ENCODE data around the gene SYK. TPM values are rescaled to one million over a fixed set of nuclear protein-coding genes. Genes with fewer than 3 reads are reported as not detected.

SYK gene
- total RNA-seq, 1 donor from 2014 or later = 10.7 TPM

DNA sequence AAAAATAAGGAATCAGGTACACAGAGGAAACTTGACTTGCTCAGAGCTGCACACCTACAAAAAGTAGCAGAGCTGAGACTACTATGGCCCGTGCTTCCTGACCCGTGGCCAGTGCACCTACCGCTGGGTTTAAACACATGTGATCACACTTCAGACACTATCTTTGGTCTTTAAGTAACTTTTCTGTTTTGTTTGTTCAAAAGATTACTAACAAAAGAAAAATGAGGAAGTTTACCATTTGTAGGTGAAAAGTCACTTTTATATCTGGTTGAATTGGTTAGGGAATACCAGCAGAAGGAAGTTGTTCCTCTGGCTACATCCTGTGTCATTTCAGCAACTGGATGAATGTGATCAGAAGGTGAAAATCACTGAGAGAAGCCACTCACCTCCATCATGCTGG lies 6.5 kb upstream of the SYK start:
- Mint-ChIP-seq H3K4me1 (ENCODE audit: low read depth, unreplicated experiment) (peaks cover under 1% of the 10 kb centered on the region), H3K27me3 (ENCODE audit: unreplicated experiment) (no peaks in the 10 kb centered on the region), H3K27ac (ENCODE audit: unreplicated experiment) (no peak overlapping the region), H3K36me3 (ENCODE audit: unreplicated experiment) (peaks cover 5% of the 10 kb centered on the region), H3K9me3 (ENCODE audit: unreplicated experiment) (peaks cover 3% of the 10 kb centered on the region), H3K4me3 (ENCODE audit: unreplicated experiment) (no peak overlapping the region)
- DNase-seq = no peak
- TF ChIP-seq, protein P1, sequence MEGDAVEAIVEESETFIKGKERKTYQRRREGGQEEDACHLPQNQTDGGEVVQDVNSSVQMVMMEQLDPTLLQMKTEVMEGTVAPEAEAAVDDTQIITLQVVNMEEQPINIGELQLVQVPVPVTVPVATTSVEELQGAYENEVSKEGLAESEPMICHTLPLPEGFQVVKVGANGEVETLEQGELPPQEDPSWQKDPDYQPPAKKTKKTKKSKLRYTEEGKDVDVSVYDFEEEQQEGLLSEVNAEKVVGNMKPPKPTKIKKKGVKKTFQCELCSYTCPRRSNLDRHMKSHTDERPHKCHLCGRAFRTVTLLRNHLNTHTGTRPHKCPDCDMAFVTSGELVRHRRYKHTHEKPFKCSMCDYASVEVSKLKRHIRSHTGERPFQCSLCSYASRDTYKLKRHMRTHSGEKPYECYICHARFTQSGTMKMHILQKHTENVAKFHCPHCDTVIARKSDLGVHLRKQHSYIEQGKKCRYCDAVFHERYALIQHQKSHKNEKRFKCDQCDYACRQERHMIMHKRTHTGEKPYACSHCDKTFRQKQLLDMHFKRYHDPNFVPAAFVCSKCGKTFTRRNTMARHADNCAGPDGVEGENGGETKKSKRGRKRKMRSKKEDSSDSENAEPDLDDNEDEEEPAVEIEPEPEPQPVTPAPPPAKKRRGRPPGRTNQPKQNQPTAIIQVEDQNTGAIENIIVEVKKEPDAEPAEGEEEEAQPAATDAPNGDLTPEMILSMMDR (IDR thresholded peaks at IDR 0.05; ENCODE audit: partially characterized antibody, unreplicated experiment) = no peak

DNA sequence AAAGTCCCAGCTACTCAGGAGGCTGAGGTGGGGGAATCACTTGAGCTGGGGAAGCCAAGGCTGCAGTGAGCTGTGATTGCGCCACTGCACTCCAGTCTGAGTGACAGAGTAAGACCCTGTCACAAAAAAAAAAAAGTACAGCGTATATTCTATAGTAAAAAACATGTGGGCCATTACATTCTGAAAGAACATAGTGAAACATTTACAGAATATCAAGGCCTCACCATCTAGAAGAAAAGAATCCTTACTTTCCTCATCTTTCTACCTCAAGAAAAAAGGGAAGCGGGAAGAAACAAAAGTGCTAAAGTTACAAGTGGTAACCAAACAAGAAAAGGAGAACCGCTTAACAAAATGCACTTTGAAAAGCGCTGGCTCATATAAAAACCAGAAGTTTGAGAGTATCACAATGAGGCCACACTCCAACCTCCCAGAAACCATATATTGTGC lies 5.7 kb upstream of the SYK start:
- Mint-ChIP-seq H3K36me3 (ENCODE audit: unreplicated experiment) (peaks cover 4% of the 10 kb centered on the region), H3K9me3 (ENCODE audit: unreplicated experiment) (peaks cover 3% of the 10 kb centered on the region), H3K27ac (ENCODE audit: unreplicated experiment) (no peak overlapping the region), H3K4me1 (ENCODE audit: low read depth, unreplicated experiment) (peaks cover under 1% of the 10 kb centered on the region), H3K27me3 (ENCODE audit: unreplicated experiment) (peaks cover under 1% of the 10 kb centered on the region), H3K4me3 (ENCODE audit: unreplicated experiment) (no peak overlapping the region)
- no peak for DNase-seq
- TF ChIP-seq, protein P1 (IDR thresholded peaks at IDR 0.05; ENCODE audit: partially characterized antibody, unreplicated experiment) = no peak

DNA sequence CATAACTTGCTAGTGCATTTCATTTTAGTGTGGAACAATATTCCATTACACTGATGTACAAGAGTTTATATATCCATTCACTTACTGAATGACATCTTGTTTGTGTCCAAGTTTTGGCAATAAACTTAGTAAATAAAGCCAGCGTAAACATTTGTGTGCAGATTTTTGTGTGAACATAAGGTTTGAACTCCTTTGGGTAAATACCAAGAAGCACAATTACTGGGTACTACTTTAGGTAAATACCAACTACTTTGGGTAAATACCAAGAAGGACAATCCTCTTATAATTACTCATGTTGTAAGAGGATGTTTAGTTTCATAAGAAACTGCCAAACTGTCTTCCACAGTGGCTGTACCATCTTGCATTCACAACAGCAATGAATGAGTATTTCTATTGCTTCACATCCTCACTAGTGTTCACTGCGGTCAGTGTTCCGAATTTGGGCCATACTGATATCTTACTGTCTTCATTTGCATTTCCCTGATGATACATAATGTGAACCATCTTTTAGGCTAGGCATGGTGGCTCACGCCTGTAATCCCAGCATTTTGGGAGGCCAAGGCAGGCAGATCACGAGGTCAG lies 2.3 kb upstream of the SYK start:
- H3K27ac Mint-ChIP-seq (ENCODE audit: unreplicated experiment) = no peak overlapping the region
- H3K9me3 Mint-ChIP-seq (ENCODE audit: unreplicated experiment) = peaks cover 3% of the 10 kb centered on the region
- TF ChIP-seq, protein P1 (IDR thresholded peaks at IDR 0.05; ENCODE audit: partially characterized antibody, unreplicated experiment) = no peak
- no peak overlapping the region for H3K4me3 Mint-ChIP-seq (ENCODE audit: unreplicated experiment)
- peaks cover 4% of the 10 kb centered on the region for H3K27me3 Mint-ChIP-seq (ENCODE audit: unreplicated experiment)
- DNase-seq = no peak
- peaks cover 23% of the 10 kb centered on the region for H3K4me1 Mint-ChIP-seq (ENCODE audit: low read depth, unreplicated experiment)
- H3K36me3 Mint-ChIP-seq (ENCODE audit: unreplicated experiment) = no peaks in the 10 kb centered on the region

DNA sequence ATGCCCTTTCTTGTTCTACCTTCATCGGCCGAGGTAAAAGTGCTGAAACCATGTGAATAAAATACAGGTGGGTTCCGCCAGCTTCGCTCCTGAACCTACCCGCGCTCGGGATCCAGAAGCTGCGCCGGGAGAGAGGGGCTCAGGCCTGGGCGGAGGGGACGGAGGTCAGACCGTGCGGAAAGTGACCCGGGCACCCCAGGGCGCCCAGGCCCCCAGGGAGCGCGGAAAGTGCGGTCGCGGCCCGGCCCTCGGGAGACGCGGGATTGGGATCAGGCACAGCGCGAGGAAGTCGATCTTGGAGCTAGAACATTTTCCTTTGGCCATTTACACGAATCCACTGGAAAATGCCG lies 329 bp downstream of the SYK start:
- peaks cover 12% of the 10 kb centered on the region for H3K27me3 Mint-ChIP-seq (ENCODE audit: unreplicated experiment)

DNA sequence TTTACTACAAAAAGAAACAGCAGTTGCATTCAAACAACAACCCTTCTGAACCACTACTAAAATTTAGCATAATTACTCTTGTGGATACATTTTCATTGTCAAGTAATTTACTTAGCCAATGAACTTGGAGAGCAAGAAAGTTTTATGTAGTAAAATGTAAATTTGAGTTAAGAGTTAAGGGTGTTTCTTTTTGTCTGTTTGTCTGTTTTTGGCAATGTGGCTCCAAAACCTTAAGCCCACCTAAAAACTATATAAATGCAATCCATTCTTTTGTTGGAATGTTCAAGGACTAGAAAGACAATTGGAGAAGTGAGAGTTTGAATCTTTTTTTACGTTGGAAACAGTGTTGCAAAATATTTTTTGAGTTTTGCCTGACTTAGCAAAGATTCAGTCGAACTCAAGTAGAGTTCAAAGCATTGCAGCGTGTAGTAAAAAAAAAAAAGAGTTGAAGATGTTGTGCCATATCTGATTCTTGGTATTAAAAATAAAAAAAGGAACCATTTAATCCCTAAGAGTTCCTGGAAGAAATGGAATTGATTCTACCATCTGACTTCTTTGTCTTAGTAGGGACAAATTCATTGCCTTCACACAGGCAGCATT lies 867 bp downstream of the SYK start:
- Mint-ChIP-seq H3K4me1 (ENCODE audit: low read depth, unreplicated experiment) (peaks cover 45% of the 10 kb centered on the region), H3K9me3 (ENCODE audit: unreplicated experiment) (peaks cover 5% of the 10 kb centered on the region), H3K27ac (ENCODE audit: unreplicated experiment) (no peak overlapping the region), H3K27me3 (ENCODE audit: unreplicated experiment) (peaks cover 12% of the 10 kb centered on the region), H3K4me3 (ENCODE audit: unreplicated experiment) (peak overlapping the region; percentile 90), H3K36me3 (ENCODE audit: unreplicated experiment) (no peaks in the 10 kb centered on the region)
- no peak for DNase-seq
- TF ChIP-seq, protein P1 (IDR thresholded peaks at IDR 0.05; ENCODE audit: partially characterized antibody, unreplicated experiment) = no peak

More for the DNA sequence above, 329 bp downstream of the SYK start:
- peaks cover 5% of the 10 kb centered on the region for H3K9me3 Mint-ChIP-seq (ENCODE audit: unreplicated experiment)
- H3K4me3 Mint-ChIP-seq (ENCODE audit: unreplicated experiment) = peak overlapping the region; percentile 90
- DNase-seq = no peak
- no peak overlapping the region for H3K27ac Mint-ChIP-seq (ENCODE audit: unreplicated experiment)
- TF ChIP-seq, protein P1 (IDR thresholded peaks at IDR 0.05; ENCODE audit: partially characterized antibody, unreplicated experiment) = no peak
- peaks cover 44% of the 10 kb centered on the region for H3K4me1 Mint-ChIP-seq (ENCODE audit: low read depth, unreplicated experiment)
- H3K36me3 Mint-ChIP-seq (ENCODE audit: unreplicated experiment) = no peaks in the 10 kb centered on the region

All from glutamatergic neuron (in vitro differentiated cells).